WTC11 (cell line): Measurements from ENCODE around the gene CYP2F1. TPM values are rescaled to one million over a fixed set of nuclear protein-coding genes. Genes with fewer than 3 reads are reported as not detected.
A peak's percentile ranks its signal among the peaks of the same experiment; 100 is the strongest.
"Not testable (repeated sequence)": the region's sequence is repeated elsewhere in the genome, so short reads cannot be mapped to it uniquely, and the experiment has no call there.

ENCODE experiments used
- ATAC-seq: fragments of 200-7000 bp; cut with Tn5 transposase; 2 replicates; pipeline ENCODE4 v1.10.0; 2021; ENCODE audit warnings: mild to moderate bottlenecking, moderate library complexity
- CTCF ChIA-PET: fragments of 300-600 bp; sonication (Branson Sonifier 250); formaldehyde crosslinking; loops from one replicate; lab custom pipeline; 2021; ENCODE audit warnings: antibody characterized with exemption; lab: Charles Lee
- POLR2A ChIA-PET: fragments of 350-600 bp; sonication (Branson Sonifier 250); formaldehyde crosslinking; loops from one replicate; lab custom pipeline; 2021; ENCODE audit warnings: antibody characterized with exemption; lab: Charles Lee
- DNase-seq: peaks from one replicate; pipeline ENCODE4 v3.0.0; 2021; ENCODE audit warnings: low spot score
- H3K27ac Mint-ChIP-seq: 2 replicates; pipeline ENCODE4 v1.8.0; 2021; ENCODE audit warnings: mixed read lengths
- H3K27me3 Mint-ChIP-seq: 2 replicates; pipeline ENCODE4 v1.8.0; 2021; ENCODE audit warnings: low read depth, mild to moderate bottlenecking, moderate library complexity, mixed read lengths
- H3K36me3 Mint-ChIP-seq: 2 replicates; pipeline ENCODE4 v1.8.0; 2021; ENCODE audit warnings: mixed read lengths
- H3K4me1 Mint-ChIP-seq: 2 replicates; pipeline ENCODE4 v1.8.0; 2022; ENCODE audit warnings: mixed read lengths
- H3K4me3 Mint-ChIP-seq: 2 replicates; pipeline ENCODE4 v1.8.0; 2021; ENCODE audit warnings: mild to moderate bottlenecking, moderate library complexity, mixed read lengths
- H3K9me3 Mint-ChIP-seq: 2 replicates; pipeline ENCODE4 v1.8.0; 2021; ENCODE audit warnings: mixed read lengths
- ATF2 ChIP-seq: sonication (generic); formaldehyde crosslinking; IDR thresholded peaks from 2 replicates; pipeline ENCODE4 v1.8.1; 2022; ENCODE audit warnings: low read depth, missing genetic modification reagents, borderline replicate concordance
- CREB1 ChIP-seq: sonication (generic); formaldehyde crosslinking; IDR thresholded peaks from 2 replicates; pipeline ENCODE4 v1.8.0; 2023; ENCODE audit warnings: mild to moderate bottlenecking, missing genetic modification reagents
- E2F5 ChIP-seq: sonication (generic); formaldehyde crosslinking; IDR thresholded peaks from 2 replicates; pipeline ENCODE4 v1.8.1; 2022; ENCODE audit warnings: mild to moderate bottlenecking, moderate library complexity, missing genetic modification reagents
- ERG ChIP-seq: fragments of 250-450 bp; sonication (Bioruptor Pico); IDR thresholded peaks from 2 replicates; pipeline ENCODE4 v1.8.0; 2021; ENCODE audit warnings: mild to moderate bottlenecking
- ESRRA ChIP-seq: sonication (generic); formaldehyde crosslinking; IDR thresholded peaks from 2 replicates; pipeline ENCODE4 v1.8.1; 2022; ENCODE audit warnings: mild to moderate bottlenecking, missing genetic modification reagents, borderline replicate concordance
- FOXK1 ChIP-seq: sonication (generic); formaldehyde crosslinking; IDR thresholded peaks from 2 replicates; pipeline ENCODE4 v1.8.0; 2022; ENCODE audit warnings: mild to moderate bottlenecking, moderate library complexity, missing genetic modification reagents
- MAX ChIP-seq: sonication (generic); formaldehyde crosslinking; IDR thresholded peaks from 2 replicates; pipeline ENCODE4 v1.8.0; 2022; ENCODE audit warnings: mild to moderate bottlenecking, missing genetic modification reagents
- MYBL2 ChIP-seq: sonication (generic); formaldehyde crosslinking; IDR thresholded peaks from 2 replicates; pipeline ENCODE4 v1.8.1; 2023; ENCODE audit warnings: mild to moderate bottlenecking, moderate library complexity, missing genetic modification reagents
- PRDM15 ChIP-seq: sonication (generic); formaldehyde crosslinking; IDR thresholded peaks from 2 replicates; pipeline ENCODE4 v1.8.0; 2022; ENCODE audit warnings: missing genetic modification reagents
- SMAD4 ChIP-seq: sonication (generic); formaldehyde crosslinking; IDR thresholded peaks from 2 replicates; pipeline ENCODE4 v1.8.0; 2022; ENCODE audit warnings: mild to moderate bottlenecking, missing genetic modification reagents
- SP1 ChIP-seq: sonication (generic); formaldehyde crosslinking; conservative IDR thresholded peaks from 2 replicates; pipeline ENCODE4 v1.8.1; 2022; ENCODE audit warnings: missing genetic modification reagents
- ZNF317 ChIP-seq: sonication (generic); formaldehyde crosslinking; IDR thresholded peaks from 2 replicates; pipeline ENCODE4 v1.8.1; 2023; ENCODE audit warnings: low read depth, mild to moderate bottlenecking, moderate library complexity, missing genetic modification reagents, borderline replicate concordance
- ZNF512 ChIP-seq: sonication (generic); formaldehyde crosslinking; IDR thresholded peaks from 2 replicates; pipeline ENCODE4 v1.8.1; 2022; ENCODE audit warnings: missing genetic modification reagents, borderline replicate concordance
- ZNF532 ChIP-seq: fragments of 250-450 bp; sonication (Bioruptor Pico); IDR thresholded peaks from 2 replicates; pipeline ENCODE4 v1.9.0; 2021; ENCODE audit warnings: mild to moderate bottlenecking, borderline replicate concordance
- total RNA-seq: library from RNA; stranded (reverse); gene quantifications from 3 replicates; pipeline ENCODE4 v1.2.3, GENCODE V29; 2021

CYP2F1 gene
- total RNA-seq, 1 experiment from 2014 or later: 0.24 TPM

GRCh38 chr19:41127801-41128300, 13.6 kb downstream of the CYP2F1 start:
- 0 out of 2 replicates have a peak, but pooled peaks have one; percentile 15 for TF ChIP-seq MAX (CRISPR knock-in tag)
- 0 out of 2 replicates have a peak, but pooled peaks have one; percentile 28 for TF ChIP-seq SP1 (CRISPR knock-in tag)
- H3K9me3 Mint-ChIP-seq, H3K36me3 Mint-ChIP-seq, POLR2A ChIA-PET: not testable (repeated sequence)
- Mint-ChIP-seq H3K27me3 (peaks cover 29% of the 10 kb centered on the region), H3K27ac (peak overlapping the region; percentile 71), H3K4me3 (peak overlapping the region; percentile 52), H3K4me1 (peaks cover 29% of the 10 kb centered on the region)
- peak; percentile 78 for DNase-seq
- CTCF ChIA-PET: interaction anchor here (0.7 to 2.7 kb wide), 5 partner anchors 16 to 181 kb away, joined by 3 to 20 read pairs (median 6); partner anchors contain the start of gene HNRNPUL1
- peak; percentile 89 for ATAC-seq

GRCh38 chr19:41128692-41129091, 14.5 kb downstream of the CYP2F1 start:
- TF ChIP-seq ZNF532 (no peak), ZNF512 (CRISPR knock-in tag) (0 out of 2 replicates have a peak, but pooled peaks have one; percentile 26), E2F5 (no peak), ZNF317 (CRISPR knock-in tag) (no peak), SMAD4 (CRISPR knock-in tag) (no peak), MYBL2 (CRISPR knock-in tag) (no peak)
- Mint-ChIP-seq H3K27ac (no peak overlapping the region), H3K9me3 (no peaks in the 10 kb centered on the region), H3K27me3 (peaks cover 35% of the 10 kb centered on the region), H3K4me3 (no peak overlapping the region), H3K4me1 (peaks cover 29% of the 10 kb centered on the region), H3K36me3 (no peaks in the 10 kb centered on the region)
- CTCF ChIA-PET: no interaction called here
- POLR2A ChIA-PET: no interaction called here
- ATAC-seq (no peak), DNase-seq (no peak)

- peaks cover 50% of the 10 kb centered on the region for H3K27me3 Mint-ChIP-seq
- ChIA-PET POLR2A (no interaction called here), CTCF (no interaction called here)
- H3K36me3 Mint-ChIP-seq: no peaks in the 10 kb centered on the region
- ATAC-seq (no peak), DNase-seq (no peak)
- peaks cover 39% of the 10 kb centered on the region for H3K4me1 Mint-ChIP-seq
- no peaks in the 10 kb centered on the region for H3K9me3 Mint-ChIP-seq
- H3K27ac Mint-ChIP-seq: no peak overlapping the region
- no peak overlapping the region for H3K4me3 Mint-ChIP-seq
- TF ChIP-seq ERG (CRISPR knock-in tag) (no peak), ZNF317 (CRISPR knock-in tag) (no peak), ATF2 (CRISPR knock-in tag) (no peak), ESRRA (no peak), PRDM15 (CRISPR knock-in tag) (no peak), CREB1 (CRISPR knock-in tag) (no peak), FOXK1 (CRISPR knock-in tag) (no peak)
These were observed 17.0 kb downstream of the CYP2F1 start for GRCh38 chr19:41131186-41131585.
